HCT116 (cell line): Measurements from ENCODE around the gene LYSMD1. TPM values are rescaled to one million over a fixed set of nuclear protein-coding genes. Genes with fewer than 3 reads are reported as not detected.
"Not testable (repeated sequence)": the region's sequence is repeated elsewhere in the genome, so short reads cannot be mapped to it uniquely, and the experiment has no call there.

ENCODE experiments used
- ATAC-seq: fragments of 200-7000 bp; cut with Tn5 transposase; 2 replicates; pipeline ENCODE4 v1.9.1; 2020; ENCODE audit warnings: mild to moderate bottlenecking, moderate library complexity
- BruUV-seq: library from RNA; stranded (reverse); fragments of 400-500 nt; replicated peaks from 2 replicates; lab custom pipeline; 2021; lab: Mats Ljungman, UMichigan
- CTCF ChIA-PET: fragments of 300-600 bp; sonication (Branson Sonifier 250); formaldehyde crosslinking; loops from one replicate; lab custom pipeline; 2021; ENCODE audit warnings: antibody characterized with exemption; lab: Charles Lee
- POLR2A ChIA-PET: fragments of 300-600, 350-600 bp; sonication (Branson Sonifier 250); formaldehyde crosslinking; loops from one replicate; lab custom pipeline; 2021; ENCODE audit warnings: antibody characterized with exemption; lab: Charles Lee
- RAD21 ChIA-PET, 2 experiments: fragments of 300-600 bp; sonication (Branson Sonifier 250); formaldehyde crosslinking; loops; one replicate each; lab custom pipeline; 2023; ENCODE audit warnings: low total read pairs in 2 of 2; ENCODE audit not compliant: uncharacterized antibody in 2 of 2, unreplicated experiment in 2 of 2, low non-redundant PET in 1 of 2; lab: Charles Lee
- DNase-seq: peaks from one replicate; pipeline ENCODE4 v3.0.0-alpha.2; 2010; ENCODE audit warnings: low read depth, low spot score
- H2AFZ ChIP-seq: fragments of 200-600 bp; shearing (Covaris generic), sonication (generic); 2 replicates; pipeline ENCODE4 v1.6.1; 2017; ENCODE audit warnings: low read depth, mixed run types, mixed read lengths, antibody characterized with exemption, low read length; ENCODE audit not compliant: poor library complexity, severe bottlenecking
- H3K27ac ChIP-seq: 2 replicates; pipeline ENCODE4 v1.5.1; 2012; ENCODE audit warnings: low read depth, low read length
- H3K27me3 ChIP-seq: fragments of 200-600 bp; sonication (generic); 2 replicates; pipeline ENCODE4 v1.6.1; 2016; ENCODE audit warnings: mixed run types, low read length, mixed read lengths; ENCODE audit not compliant: insufficient read depth
- H3K36me3 ChIP-seq, 2 experiments: fragments of 200-500 bp in 1 of 2; fragments of 200-600 bp in 1 of 2; sonication (Bioruptor generic) in 1 of 2; sonication (generic) in 1 of 2; 2 replicates each; pipeline versions ENCODE4 v1.5.1 to v1.6.1; 2014 to 2016; ENCODE audit warnings: low read length in 2 of 2, inconsistent platforms in 1 of 2, mixed read lengths in 1 of 2, mixed run types in 1 of 2; ENCODE audit not compliant: insufficient read depth in 2 of 2, control insufficient read depth in 1 of 2
- H3K4me1 ChIP-seq, 2 experiments: fragments of 200-600 bp in 1 of 2; sonication (generic) in 1 of 2; 2 replicates each; pipeline versions ENCODE4 v1.5.1 to v1.6.1; 2012 to 2017; ENCODE audit warnings: low read length in 2 of 2, inconsistent platforms in 1 of 2, mild to moderate bottlenecking in 1 of 2, mixed read lengths in 1 of 2, mixed run types in 1 of 2, moderate library complexity in 1 of 2; ENCODE audit not compliant: insufficient read depth in 2 of 2, control insufficient read depth in 1 of 2
- H3K4me2 ChIP-seq: fragments of 200-600 bp; sonication (generic); 2 replicates; pipeline ENCODE4 v1.6.1; 2017; ENCODE audit warnings: mixed run types, low read length, mixed read lengths
- H3K4me3 ChIP-seq, 2 experiments: fragments of 200-600 bp in 1 of 2; sonication (generic) in 1 of 2; replicated peaks in 1 of 2; 2 replicates each; pipeline ENCODE4 v1.5.1; 2011 to 2016; ENCODE audit warnings: low read length in 2 of 2, control low read depth in 1 of 2, low read depth in 1 of 2, mild to moderate bottlenecking in 1 of 2, mixed read lengths in 1 of 2, mixed run types in 1 of 2
- H3K79me2 ChIP-seq: fragments of 200-600 bp; sonication (generic); 2 replicates; pipeline ENCODE4 v1.6.1; 2017; ENCODE audit warnings: mild to moderate bottlenecking, mixed run types, low read length, moderate library complexity, mixed read lengths; ENCODE audit not compliant: insufficient read depth
- H3K9ac ChIP-seq: fragments of 200-600 bp; sonication (generic); 2 replicates; pipeline ENCODE4 v1.6.1; 2016; ENCODE audit warnings: low read length, mixed read lengths
- H3K9me2 ChIP-seq: fragments of 200-600 bp; sonication (generic), shearing (Covaris generic); 2 replicates; pipeline ENCODE4 v1.6.1; 2017; ENCODE audit warnings: mixed run types, mild to moderate bottlenecking, moderate library complexity; ENCODE audit not compliant: insufficient read depth
- H3K9me3 ChIP-seq, 2 experiments: fragments of 200-500 bp in 1 of 2; fragments of 200-600 bp in 1 of 2; sonication (Bioruptor generic) in 1 of 2; sonication (generic) in 1 of 2; 2 replicates each; pipeline ENCODE4 v1.6.1; 2014 to 2017; ENCODE audit warnings: low read length in 2 of 2, mixed read lengths in 2 of 2, inconsistent platforms in 1 of 2, low read depth in 1 of 2, mild to moderate bottlenecking in 1 of 2, mixed run types in 1 of 2, moderate library complexity in 1 of 2; ENCODE audit not compliant: control insufficient read depth in 1 of 2, insufficient read depth in 1 of 2
- H4K20me1 ChIP-seq: fragments of 200-600 bp; sonication (generic), shearing (Covaris generic); 2 replicates; pipeline ENCODE4 v1.6.1; 2017; ENCODE audit warnings: mixed run types, mild to moderate bottlenecking, moderate library complexity; ENCODE audit not compliant: insufficient read depth
- ATF3 ChIP-seq: IDR thresholded peaks from 2 replicates; pipeline ENCODE4 v1.6.1; 2012
- CEBPB ChIP-seq: IDR thresholded peaks from 2 replicates; pipeline ENCODE4 v1.6.1; 2012; ENCODE audit warnings: low read depth
- CTCF ChIP-seq, 3 experiments: fragments of 200-600 bp in 1 of 3; sonication (generic) in 1 of 3; IDR thresholded peaks in 2 of 3; conservative IDR thresholded peaks in 1 of 3; 2 replicates each; pipeline ENCODE4 v1.5.1; 2012 to 2017; ENCODE audit warnings: low read depth in 2 of 3, low read length in 2 of 3, antibody characterized with exemption in 1 of 3, borderline replicate concordance in 1 of 3, control low read depth in 1 of 3, mild to moderate bottlenecking in 1 of 3, mixed read lengths in 1 of 3, mixed run types in 1 of 3, moderate library complexity in 1 of 3; ENCODE audit not compliant: insufficient read depth in 1 of 3
- ELF1 ChIP-seq: IDR thresholded peaks from 2 replicates; pipeline ENCODE4 v1.6.1; 2012; ENCODE audit warnings: low read depth, borderline replicate concordance
- EZH2 ChIP-seq: fragments of 200-600 bp; sonication (generic); IDR thresholded peaks from 2 replicates; pipeline ENCODE4 v1.6.1; 2017; ENCODE audit warnings: antibody characterized with exemption, mixed run types
- FOSL1 ChIP-seq: IDR thresholded peaks from 2 replicates; pipeline ENCODE4 v1.6.1; 2012; ENCODE audit warnings: low read depth
- JUND ChIP-seq: IDR thresholded peaks from 2 replicates; pipeline ENCODE4 v1.6.1; 2012
- POLR2A ChIP-seq: IDR thresholded peaks from 2 replicates; pipeline ENCODE4 v1.7.0; 2011; ENCODE audit warnings: borderline replicate concordance; ENCODE audit not compliant: insufficient read depth, insufficient read length; ENCODE audit errors: extremely low read depth
- POLR2AphosphoS5 ChIP-seq: IDR thresholded peaks from 2 replicates; pipeline ENCODE4 v1.6.1; 2011; ENCODE audit warnings: mild to moderate bottlenecking, low read depth, low read length, moderate library complexity
- SP1 ChIP-seq: IDR thresholded peaks from 2 replicates; pipeline ENCODE4 v1.6.1; 2012; ENCODE audit warnings: low read depth
- SRF ChIP-seq: IDR thresholded peaks from 2 replicates; pipeline ENCODE4 v1.6.1; 2012; ENCODE audit warnings: low read depth
- TCF7L2 ChIP-seq: IDR thresholded peaks from 2 replicates; pipeline ENCODE4 v1.7.0; 2011; ENCODE audit warnings: borderline replicate concordance, inconsistent platforms; ENCODE audit not compliant: insufficient read depth, insufficient read length; ENCODE audit errors: extremely low read depth
- YY1 ChIP-seq: IDR thresholded peaks from 2 replicates; pipeline ENCODE4 v1.6.1; 2011; ENCODE audit warnings: low read length, low read depth, moderate library complexity, mild to moderate bottlenecking; ENCODE audit not compliant: insufficient replicate concordance; ENCODE audit errors: extremely low read depth
- ZBTB33 ChIP-seq: IDR thresholded peaks from 2 replicates; pipeline ENCODE4 v1.6.1; 2011; ENCODE audit warnings: mild to moderate bottlenecking, low read length, moderate library complexity; ENCODE audit not compliant: insufficient replicate concordance; ENCODE audit errors: extremely low read depth
- ZFX ChIP-seq: fragments of 450-650 bp; IDR thresholded peaks from 2 replicates; pipeline ENCODE4 v1.6.1; 2017
- ZNF274 ChIP-seq: fragments of 200-500 bp; sonication (Bioruptor generic); IDR thresholded peaks from 2 replicates; pipeline ENCODE4 v1.6.1; 2014; ENCODE audit warnings: mild to moderate bottlenecking, low read depth, low read length, inconsistent platforms
- intact Hi-C: fragments of 100-400 bp; cut with micrococcal nuclease; formaldehyde crosslinking; loops from 2 replicates; pipeline ENCODE4 v1.10.0; 2022
- total RNA-seq: library from RNA; stranded (reverse); gene quantifications from one replicate; pipeline ENCODE4 v1.2.1, GENCODE V29; 2021; ENCODE audit not compliant: unreplicated experiment

Gene LYSMD1
- total RNA-seq, 1 experiment from 2014 or later, result 5.0 TPM

GRCh38 chr1:151189637-151190445 lies 24.1 kb upstream of the LYSMD1 start, which contains the start of gene VPS72:
VPS72 (minus strand) TSS chr1:151190197; CDS start chr1:151190121, 76 bp downstream.
- Histone ChIP-seq H4K20me1 (no peaks in the 10 kb centered on the region), H2AFZ (no peak within 1 kb of the TSS), H3K79me2 (peaks cover 58% of the 10 kb centered on the region), H3K9me2 (no peaks in the 10 kb centered on the region), H3K27ac (peak within 1 kb of the TSS; percentile 72), H3K27me3 (no peaks in the 10 kb centered on the region), H3K9ac (peak within 1 kb of the TSS; percentile 84), H3K9me3 (no peaks in the 10 kb centered on the region), H3K4me1 (peaks cover 17 to 29% of the 10 kb centered on the region in 2 experiments), H3K4me3 (peak within 1 kb of the TSS; percentile 83 to 85), H3K36me3 (peaks cover 6 to 8% of the 10 kb centered on the region in 2 experiments; a peak in 3 of 4 replicates), H3K4me2 (peak within 1 kb of the TSS; percentile 90)
- peak; percentile 85 for ATAC-seq
- RAD21 ChIA-PET, result interaction anchor here (0.6 to 1.0 kb wide), 2 partner anchors 18 to 61 kb away, joined by 3 to 4 read pairs; no protein-coding TSS in a partner anchor
- no TSS peak for BruUV-seq
- POLR2A ChIA-PET, result interaction anchor here (0.7 to 1.3 kb wide), 4 partner anchors 14 to 92 kb away, joined by 3 to 9 read pairs (median 3); partner anchors contain the start of genes TMOD4 and ZNF687
- DNase-seq, result peak; percentile 80
- intact Hi-C loops, result no loop called here
- CTCF ChIA-PET, result interaction anchor here (0.9 kb wide), 1 partner anchor 12 kb away, joined by 3 read pairs; no protein-coding TSS in a partner anchor
- no peak for TF ChIP-seq ZNF274
- no peak for TF ChIP-seq ATF3
- TF ChIP-seq POLR2A, result peak; percentile 95
- TF ChIP-seq CTCF (IDR thresholded peaks at IDR 0.05 in 2 of 3, conservative IDR thresholded peaks at IDR 0.05 in 1 of 3; ENCODE audit: borderline replicate concordance in 1 of 3, insufficient read depth in 1 of 3, low read depth in 2 of 3, low read length in 2 of 3), result no peak
- peak; percentile 46 for TF ChIP-seq ZBTB33
- TF ChIP-seq EZH2, result no peak
- 0 out of 2 replicates have a peak, but pooled peaks have one; percentile 36 for TF ChIP-seq ZFX
- no peak for TF ChIP-seq SP1
- TF ChIP-seq SRF, result no peak
- peak; percentile 96 for TF ChIP-seq POLR2AphosphoS5
- TF ChIP-seq JUND, result no peak
- peak; percentile 51 for TF ChIP-seq TCF7L2
- peak; percentile 85 for TF ChIP-seq YY1
- TF ChIP-seq ELF1, result no peak
- no peak for TF ChIP-seq FOSL1
- TF ChIP-seq CEBPB, result no peak
- TF ChIP-seq, all 23 proteins: peak for 6

- H3K27me3 ChIP-seq, POLR2A ChIA-PET, BruUV-seq, ATAC-seq, H3K9me2 ChIP-seq, H3K27ac ChIP-seq, CTCF ChIA-PET, intact Hi-C loops, H2AFZ ChIP-seq, H3K9me3 ChIP-seq, DNase-seq, RAD21 ChIA-PET, H4K20me1 ChIP-seq: not testable (repeated sequence)
- Histone ChIP-seq H3K79me2 (peaks cover 47% of the 10 kb centered on the region), H3K4me3 (peak overlapping the region; percentile 83 to 85), H3K9ac (peak overlapping the region; percentile 84), H3K4me1 (peaks cover 12 to 21% of the 10 kb centered on the region in 2 experiments), H3K36me3 (peaks cover 15 to 18% of the 10 kb centered on the region in 2 experiments; a peak in 3 of 4 replicates), H3K4me2 (peak overlapping the region; percentile 90)
Measured at GRCh38 chr1:151188667-151189066, 23.0 kb upstream of the LYSMD1 start.
